HEK293T (cell line): Measurements from ENCODE around the gene PNPLA8.
A peak's percentile ranks its signal among the peaks of the same experiment; 100 is the strongest.

Experiments used
- CTCF ChIA-PET: fragments of 350-600 bp; formaldehyde crosslinking; extraction: SDS; loops from one replicate; lab custom pipeline; 2021; ENCODE audit warnings: antibody characterized with exemption, inconsistent platforms; lab: Yijun Ruan, JAX
- POLR2A ChIA-PET: fragments of 350-600 bp; formaldehyde crosslinking; extraction: SDS; loops from one replicate; lab custom pipeline; 2020; ENCODE audit warnings: antibody characterized with exemption, inconsistent platforms; lab: Yijun Ruan, JAX
- DNase-seq: peaks from one replicate; pipeline ENCODE4 v3.0.0; 2012; ENCODE audit warnings: mixed read lengths; ENCODE audit errors: extremely low spot score
- ARNT ChIP-seq: fragments of 450-650 bp; IDR thresholded peaks from 2 replicates; pipeline ENCODE4 v1.6.1; 2017; ENCODE audit warnings: mild to moderate bottlenecking
- BHLHE40 ChIP-seq: fragments of 450-650 bp; IDR thresholded peaks from 2 replicates; pipeline ENCODE4 v1.6.1; 2016; ENCODE audit warnings: mild to moderate bottlenecking, moderate library complexity, borderline replicate concordance
- CTBP1 ChIP-seq: fragments of 450-650 bp; IDR thresholded peaks from 2 replicates; pipeline ENCODE4 v1.6.1; 2016; ENCODE audit warnings: borderline replicate concordance
- ELF4 ChIP-seq: fragments of 450-650 bp; IDR thresholded peaks from 2 replicates; pipeline ENCODE4 v1.6.1; 2017; ENCODE audit warnings: antibody characterized with exemption
- FOXA1 ChIP-seq: fragments of 450-650 bp; IDR thresholded peaks from 2 replicates; pipeline ENCODE4 v1.6.1; 2016; ENCODE audit warnings: mild to moderate bottlenecking
- FOXK2 ChIP-seq: fragments of 450-650 bp; IDR thresholded peaks from 2 replicates; pipeline ENCODE4 v1.6.1; 2016; ENCODE audit warnings: mild to moderate bottlenecking
- FOXM1 ChIP-seq: fragments of 450-650 bp; IDR thresholded peaks from 2 replicates; pipeline ENCODE4 v1.6.1; 2017; ENCODE audit warnings: mild to moderate bottlenecking, borderline replicate concordance
- HDGF ChIP-seq: fragments of 450-650 bp; IDR thresholded peaks from 2 replicates; pipeline ENCODE4 v1.6.1; 2017; ENCODE audit warnings: antibody characterized with exemption, borderline replicate concordance
- L3MBTL2 ChIP-seq: fragments of 450-650 bp; conservative IDR thresholded peaks from 2 replicates; pipeline ENCODE4 v1.6.1; 2016; ENCODE audit warnings: mild to moderate bottlenecking
- LEF1 ChIP-seq: fragments of 450-650 bp; IDR thresholded peaks from 2 replicates; pipeline ENCODE4 v1.6.1; 2017; ENCODE audit warnings: mild to moderate bottlenecking, borderline replicate concordance
- NFRKB ChIP-seq: fragments of 450-650 bp; IDR thresholded peaks from 2 replicates; pipeline ENCODE4 v1.6.1; 2016; ENCODE audit warnings: mild to moderate bottlenecking, moderate library complexity
- SP1 ChIP-seq: fragments of 450-650 bp; IDR thresholded peaks from 2 replicates; pipeline ENCODE4 v1.6.1; 2017
- SUZ12 ChIP-seq: fragments of 450-650 bp; IDR thresholded peaks from 2 replicates; pipeline ENCODE4 v1.6.1; 2016; ENCODE audit warnings: mild to moderate bottlenecking
- TARDBP ChIP-seq: fragments of 450-650 bp; IDR thresholded peaks from 2 replicates; pipeline ENCODE4 v1.6.1; 2016
- ZNF384 ChIP-seq: fragments of 450-650 bp; IDR thresholded peaks from 2 replicates; pipeline ENCODE4 v1.6.1; 2016
- TF ChIP-seq, protein P1 (sequence below): fragments of 450-650 bp; IDR thresholded peaks from 2 replicates; pipeline ENCODE4 v1.6.1; 2016

The PNPLA8 gene

DNA sequence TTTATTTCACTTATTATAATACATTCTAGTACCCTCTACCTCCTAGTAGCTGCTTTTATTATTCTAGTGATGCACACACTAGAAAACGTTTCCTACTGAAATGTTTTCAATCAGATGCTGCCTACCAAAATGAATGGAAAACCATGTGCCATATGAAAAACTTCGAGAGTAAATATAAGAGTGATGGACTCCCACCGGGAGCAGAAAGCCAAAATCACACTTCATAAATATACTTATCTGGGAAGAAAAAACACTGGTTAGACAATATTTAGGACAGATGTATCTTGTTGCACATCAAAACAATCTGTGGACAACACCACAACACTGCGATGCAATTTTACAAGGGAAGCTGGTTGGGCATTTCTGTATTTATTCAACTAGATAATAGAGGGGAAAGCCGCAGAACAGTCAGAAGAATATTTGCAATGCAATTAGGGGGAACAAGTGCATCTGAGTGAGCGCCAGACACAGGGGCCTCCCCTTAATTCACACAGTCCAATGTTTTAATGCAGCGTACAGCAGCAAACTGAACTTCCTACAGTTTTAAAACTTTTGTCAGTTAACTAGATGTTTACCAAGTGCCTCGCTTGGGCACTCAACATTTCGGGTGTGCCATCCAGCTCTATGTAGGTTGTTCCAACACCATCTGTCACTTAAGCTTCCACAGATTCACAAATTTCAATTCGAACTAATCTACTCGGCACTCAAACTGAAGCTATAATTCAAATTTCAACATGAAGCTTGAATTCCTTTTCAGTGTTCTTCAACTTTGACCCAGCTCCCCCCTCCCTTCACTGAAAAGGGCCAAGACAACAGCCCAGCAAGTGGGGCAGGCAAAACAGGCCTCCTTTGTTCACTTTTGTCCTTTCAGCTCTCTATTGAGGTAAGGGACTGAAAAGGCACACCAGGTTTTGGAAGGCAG is 77.1 kb downstream of the PNPLA8 start:
- ChIA-PET POLR2A (no interaction called here), CTCF (interaction anchor here (1.2 kb wide), 1 partner anchor 11 kb away, joined by 3 read pairs; no protein-coding TSS in a partner anchor)
- TF ChIP-seq NFRKB: no peak
- no peak for TF ChIP-seq TARDBP
- TF ChIP-seq FOXA1: no peak
- no peak for TF ChIP-seq HDGF
- TF ChIP-seq SP1: no peak
- DNase-seq: no peak

DNA sequence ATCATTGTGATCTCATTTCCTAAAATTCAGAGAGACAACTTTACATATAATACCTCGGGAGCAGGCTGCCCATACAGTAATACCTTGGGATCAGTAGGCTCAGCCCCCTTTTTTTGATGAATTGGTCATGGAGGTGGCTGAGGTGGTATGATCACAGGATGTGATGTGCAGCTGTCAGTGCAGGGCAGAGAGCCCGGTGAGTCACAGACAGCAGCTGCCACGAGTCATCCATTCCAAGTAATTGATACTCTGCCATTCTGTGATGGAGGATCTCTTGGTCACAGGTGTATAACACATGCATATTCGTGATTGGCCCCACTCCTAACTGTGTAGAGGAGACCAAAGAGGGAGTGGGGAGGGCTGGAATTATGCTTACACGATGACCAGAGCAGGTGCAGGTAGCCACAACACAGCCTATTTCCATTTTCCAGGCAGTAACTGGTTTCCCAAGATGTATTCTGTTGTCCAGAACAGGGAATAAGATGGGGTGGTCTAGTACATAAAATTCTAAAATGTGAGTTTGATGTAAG is 83.8 kb downstream of the PNPLA8 start:
- TF ChIP-seq ARNT (no peak), TARDBP (no peak), ZNF384 (no peak), ELF4 (no peak), BHLHE40 (no peak), SUZ12 (no peak), SP1 (no peak), L3MBTL2 (no peak), FOXA1 (no peak), FOXM1 (no peak), HDGF (no peak), NFRKB (no peak), FOXK2 (no peak), CTBP1 (no peak)
- TF ChIP-seq, protein P1, sequence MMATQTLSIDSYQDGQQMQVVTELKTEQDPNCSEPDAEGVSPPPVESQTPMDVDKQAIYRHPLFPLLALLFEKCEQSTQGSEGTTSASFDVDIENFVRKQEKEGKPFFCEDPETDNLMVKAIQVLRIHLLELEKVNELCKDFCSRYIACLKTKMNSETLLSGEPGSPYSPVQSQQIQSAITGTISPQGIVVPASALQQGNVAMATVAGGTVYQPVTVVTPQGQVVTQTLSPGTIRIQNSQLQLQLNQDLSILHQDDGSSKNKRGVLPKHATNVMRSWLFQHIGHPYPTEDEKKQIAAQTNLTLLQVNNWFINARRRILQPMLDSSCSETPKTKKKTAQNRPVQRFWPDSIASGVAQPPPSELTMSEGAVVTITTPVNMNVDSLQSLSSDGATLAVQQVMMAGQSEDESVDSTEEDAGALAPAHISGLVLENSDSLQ: no peak
- ChIA-PET CTCF (no interaction called here), POLR2A (no interaction called here)
- no peak for DNase-seq

DNA sequence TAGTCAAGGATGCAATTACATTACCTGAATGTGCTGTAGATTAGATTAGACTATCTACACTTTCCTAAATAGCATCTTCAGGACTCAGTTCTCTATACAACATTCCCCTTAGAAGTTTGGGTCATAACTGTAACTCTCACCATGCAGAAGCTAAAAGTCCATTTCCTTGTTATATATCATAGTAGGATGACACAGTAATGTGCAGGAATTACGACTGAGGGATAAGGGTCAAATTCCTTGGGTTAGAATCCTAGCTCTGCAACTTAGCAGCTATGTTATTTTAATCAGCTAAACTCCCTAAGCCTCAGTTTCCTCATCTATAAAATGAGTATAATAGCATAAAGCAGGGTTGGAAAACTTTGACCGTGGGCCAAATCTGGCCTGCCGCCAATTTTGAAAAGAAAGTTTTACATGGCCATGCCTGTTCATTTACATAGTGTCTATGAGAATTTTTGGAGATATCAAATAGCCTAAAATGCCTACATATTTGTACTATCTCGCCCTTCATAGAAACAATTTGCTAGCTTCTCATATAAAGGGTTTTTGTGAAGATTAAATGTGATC is 84.5 kb downstream of the PNPLA8 start:
- DNase-seq: no peak
- CTCF ChIA-PET: interaction anchor here (0.6 to 1.4 kb wide), 3 partner anchors 11 to 79 kb away, joined by 3 to 4 read pairs (median 3); no protein-coding TSS in a partner anchor
- TF ChIP-seq, protein P1: 0 out of 2 replicates have a peak, but pooled peaks have one; percentile 29
- no peak for TF ChIP-seq FOXM1
- POLR2A ChIA-PET: no interaction called here

DNA sequence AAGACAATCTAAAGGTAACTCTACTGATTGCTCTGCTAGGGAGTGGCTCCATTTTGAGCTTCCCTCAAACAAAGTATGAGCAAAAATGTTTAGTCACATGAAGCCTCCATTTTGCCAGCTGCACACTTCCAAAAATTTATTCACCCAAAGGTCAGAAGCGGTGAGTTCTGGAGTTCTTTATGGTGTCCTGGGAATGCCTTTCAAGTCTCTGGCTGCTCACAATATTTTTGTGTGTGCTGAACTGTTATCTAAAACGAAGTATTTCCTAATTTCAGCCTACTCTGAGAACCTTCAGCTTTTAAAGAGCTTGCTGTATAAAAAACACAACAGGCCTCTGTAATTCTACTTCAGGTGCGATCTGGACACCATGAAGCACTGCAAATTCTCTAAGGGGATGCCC is 85.3 kb downstream of the PNPLA8 start:
- CTCF ChIA-PET: interaction anchor here (0.6 to 1.4 kb wide), 3 partner anchors 12 to 78 kb away, joined by 3 to 4 read pairs (median 3); no protein-coding TSS in a partner anchor
- POLR2A ChIA-PET: no interaction called here
- DNase-seq: no peak
- TF ChIP-seq, protein P1: no peak
- TF ChIP-seq BHLHE40: no peak
- TF ChIP-seq LEF1: no peak
- no peak for TF ChIP-seq L3MBTL2
- TF ChIP-seq ELF4: no peak
- no peak for TF ChIP-seq CTBP1
- no peak for TF ChIP-seq TARDBP
- TF ChIP-seq FOXM1: no peak
- TF ChIP-seq FOXK2: no peak
- TF ChIP-seq ARNT: no peak
- no peak for TF ChIP-seq HDGF
- no peak for TF ChIP-seq ZNF384
- no peak for TF ChIP-seq FOXA1
- TF ChIP-seq SP1: no peak

DNA sequence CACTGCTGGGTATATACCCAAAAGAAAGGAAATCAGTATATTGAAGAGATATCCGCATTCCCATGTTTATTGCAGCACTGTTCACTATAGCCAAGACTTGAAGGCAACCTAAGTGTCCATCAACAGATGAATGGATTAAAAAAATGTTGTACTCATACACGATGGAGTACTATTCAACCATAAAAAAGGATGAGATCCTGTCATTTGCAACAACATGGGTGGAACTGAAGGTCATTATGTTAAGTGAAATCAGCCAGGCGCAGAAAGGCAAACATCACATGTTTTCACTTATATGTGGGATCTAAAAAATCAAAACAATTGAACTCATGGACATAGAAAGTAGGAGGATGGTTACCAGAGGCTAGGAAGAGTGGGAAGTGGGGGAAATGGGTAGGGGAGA is 89.0 kb downstream of the PNPLA8 start:
- CTCF ChIA-PET: no interaction called here
- TF ChIP-seq TARDBP (no peak), SP1 (no peak)
- no peak for DNase-seq
- POLR2A ChIA-PET: no interaction called here

DNA sequence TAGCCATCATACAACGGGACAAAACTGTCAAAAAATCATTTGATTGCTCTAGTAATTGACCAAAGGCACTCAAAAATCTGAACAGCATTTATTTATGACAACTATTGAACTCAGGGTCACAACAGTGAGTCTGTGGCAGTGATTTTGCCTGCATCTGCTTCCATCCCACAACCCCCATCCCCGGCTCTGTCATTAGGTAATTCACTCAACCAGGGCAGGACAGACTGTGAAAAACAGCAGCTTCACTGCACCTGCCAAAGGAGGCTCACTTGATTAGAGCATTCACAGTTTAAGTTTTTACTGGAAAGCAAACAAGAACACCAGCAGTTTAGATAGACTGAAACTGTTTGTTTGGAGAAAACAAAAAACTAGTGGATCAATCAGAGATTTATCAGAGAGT is 91.9 kb downstream of the PNPLA8 start:
- TF ChIP-seq FOXK2 (no peak), LEF1 (no peak), ZNF384 (no peak), BHLHE40 (no peak), ARNT (no peak), FOXM1 (no peak), HDGF (no peak), SP1 (no peak), TARDBP (no peak), SUZ12 (no peak), CTBP1 (no peak), NFRKB (no peak)
- TF ChIP-seq, protein P1: no peak
- ChIA-PET CTCF (no interaction called here), POLR2A (no interaction called here)
- DNase-seq: no peak
